PC-9 (cell line): ENCODE data around the gene CTBP2.

Experiments
- CTCF ChIP-seq: fragments of 200-600 bp; sonication (generic); conservative IDR thresholded peaks from 2 replicates; pipeline ENCODE4 v1.6.1; 2017; ENCODE audit warnings: mixed run types, antibody characterized with exemption, mild to moderate bottlenecking, moderate library complexity
- EZH2 ChIP-seq: fragments of 200-600 bp; sonication (generic); IDR thresholded peaks from 2 replicates; pipeline ENCODE4 v1.8.0; 2017; ENCODE audit warnings: antibody characterized with exemption, low read depth

- TF ChIP-seq CTCF (no peak), EZH2 (no peak)
Measured at GRCh38 chr10:124990671-124991625, 169.4 kb downstream of the CTBP2 start.
